G401.6 (cell line): ENCODE results near the gene KCNC2.

Experiments used
- FAIRE-seq: peaks from 2 replicates; lab custom pipeline; 2012; peaks lifted over from hg19 to GRCh38; lab: Jason Lieb, UNC

The KCNC2 gene

DNA sequence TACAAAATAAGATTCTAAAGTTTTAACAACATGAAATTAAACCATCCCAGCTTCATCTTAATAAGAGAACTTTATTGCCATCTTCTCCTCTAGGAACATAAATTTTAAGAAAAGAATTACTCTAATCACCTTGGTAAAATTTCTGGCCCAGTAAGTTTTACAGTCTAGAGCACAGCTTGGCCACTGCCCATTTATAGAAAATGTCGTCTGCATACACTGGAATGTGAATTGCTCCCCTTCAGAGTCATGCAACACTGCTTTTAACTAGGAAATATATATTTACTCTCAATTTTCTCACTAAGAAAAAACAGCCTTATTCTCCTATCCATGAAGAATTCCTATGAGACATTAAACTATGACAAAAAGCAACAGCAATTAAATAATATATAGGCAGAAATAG is 48.2 kb downstream of the KCNC2 start:
- no peak for FAIRE-seq

DNA sequence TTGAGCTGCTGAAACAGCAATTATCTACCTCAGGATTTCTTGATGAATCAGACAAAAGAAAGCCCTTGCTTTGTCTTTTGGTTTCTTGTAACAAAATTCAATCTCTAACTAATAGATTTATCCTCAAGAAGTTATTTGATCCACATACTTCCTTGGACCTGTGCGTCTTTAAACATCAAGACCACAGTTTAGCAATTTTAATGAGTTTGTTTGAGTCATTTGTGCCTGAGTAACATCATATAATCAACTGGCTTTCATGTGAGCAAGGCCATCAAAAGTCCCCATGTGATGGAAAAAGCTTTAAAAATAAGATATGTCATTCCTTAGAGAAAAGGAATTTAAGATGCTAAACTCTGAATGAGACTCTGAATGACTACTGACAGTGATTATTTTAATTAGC is 52.3 kb downstream of the KCNC2 start:
- no peak for FAIRE-seq

DNA sequence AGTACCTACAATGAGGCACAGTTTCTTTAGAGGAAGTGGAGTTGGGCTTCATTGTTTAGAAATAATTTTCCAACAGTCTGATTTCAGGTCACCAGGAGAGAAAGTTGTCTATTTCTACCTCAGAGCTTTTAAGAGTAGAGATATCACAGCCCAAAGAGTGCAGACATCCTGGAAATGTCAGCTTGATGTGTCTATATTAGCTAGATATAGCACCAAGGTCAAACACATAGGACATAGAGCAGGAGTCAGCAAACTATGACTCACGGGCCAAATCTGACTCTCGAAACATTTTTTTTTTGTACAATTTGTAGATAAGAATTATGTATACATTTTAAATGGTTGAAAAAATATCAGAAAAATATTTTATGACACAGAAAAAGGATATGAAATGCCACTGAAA is 53.7 kb downstream of the KCNC2 start:
- no peak for FAIRE-seq

DNA sequence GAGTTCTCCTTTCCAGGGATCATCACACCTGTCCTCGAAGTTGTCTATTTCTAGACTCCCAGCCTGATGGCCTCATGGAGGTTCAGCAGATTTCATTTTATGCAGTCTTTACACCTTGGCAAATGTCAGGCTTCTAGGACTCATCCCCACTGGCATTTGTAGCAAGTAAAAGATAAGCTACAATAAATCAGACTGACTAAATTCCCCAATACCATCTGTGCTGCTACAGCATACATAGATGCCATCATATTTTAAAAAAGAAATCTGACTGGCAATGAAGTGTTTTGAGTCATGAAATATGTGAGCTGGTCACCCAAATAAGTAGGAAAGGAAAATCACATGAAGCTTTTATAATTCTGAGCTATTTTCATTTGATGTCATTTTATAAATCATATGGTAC is 55.3 kb downstream of the KCNC2 start:
- FAIRE-seq, result no peak

DNA sequence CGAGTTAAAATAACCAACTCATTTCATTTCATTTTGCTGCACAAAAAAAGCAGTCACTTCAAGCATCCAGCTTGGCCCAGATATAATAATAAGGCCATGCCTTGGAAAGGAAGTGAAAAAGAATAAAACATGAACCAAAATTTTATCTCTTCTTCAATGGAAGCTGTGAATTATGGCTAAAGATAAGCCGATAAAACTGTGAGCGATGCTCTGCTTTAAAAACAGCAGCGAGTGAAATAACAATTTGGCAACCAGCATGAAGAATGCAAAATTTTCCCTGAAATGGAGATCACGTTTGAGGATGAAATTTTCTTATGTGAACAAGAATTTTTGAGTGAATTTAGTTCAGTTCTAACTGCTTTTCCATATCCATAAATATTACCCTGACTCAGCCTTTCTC is 70.4 kb downstream of the KCNC2 start:
- FAIRE-seq, result no peak

DNA sequence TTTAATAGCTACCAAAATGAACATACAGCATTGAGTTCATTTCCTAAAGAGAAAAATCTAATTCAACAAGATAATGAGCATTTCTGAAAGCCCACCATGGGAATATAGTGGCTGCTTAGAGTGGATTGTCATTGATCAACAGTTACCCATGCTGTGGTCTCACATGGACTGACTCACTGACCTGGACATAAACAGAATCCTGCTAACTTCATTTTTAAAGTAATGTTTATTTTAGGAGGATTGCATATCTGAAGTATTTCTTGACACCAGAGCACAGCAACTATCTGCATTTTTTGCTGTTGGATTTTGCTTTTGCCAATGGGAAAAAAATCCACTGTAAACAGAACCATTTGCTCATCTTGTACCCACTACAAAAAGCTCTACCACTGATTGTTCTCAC is 71.7 kb downstream of the KCNC2 start:
- no peak for FAIRE-seq

DNA sequence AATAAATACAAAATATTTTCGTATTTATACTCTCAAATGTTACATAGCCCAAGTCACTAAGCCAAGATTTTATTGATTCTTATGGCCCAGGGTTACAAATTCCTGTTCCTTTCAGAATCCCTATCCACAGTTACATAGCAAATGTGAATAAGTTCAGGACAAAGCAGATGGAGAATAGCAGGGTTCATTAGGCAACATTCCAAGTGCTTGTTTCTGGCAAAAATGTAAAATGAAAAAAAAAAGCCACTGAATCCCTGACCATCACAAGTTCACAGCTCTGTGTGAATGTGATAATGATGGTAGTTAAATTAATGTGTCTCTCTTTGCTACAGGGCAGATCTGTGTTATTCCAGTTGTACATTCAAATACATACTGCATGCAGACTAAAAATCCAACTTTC is 74.6 kb downstream of the KCNC2 start:
- FAIRE-seq, result no peak

DNA sequence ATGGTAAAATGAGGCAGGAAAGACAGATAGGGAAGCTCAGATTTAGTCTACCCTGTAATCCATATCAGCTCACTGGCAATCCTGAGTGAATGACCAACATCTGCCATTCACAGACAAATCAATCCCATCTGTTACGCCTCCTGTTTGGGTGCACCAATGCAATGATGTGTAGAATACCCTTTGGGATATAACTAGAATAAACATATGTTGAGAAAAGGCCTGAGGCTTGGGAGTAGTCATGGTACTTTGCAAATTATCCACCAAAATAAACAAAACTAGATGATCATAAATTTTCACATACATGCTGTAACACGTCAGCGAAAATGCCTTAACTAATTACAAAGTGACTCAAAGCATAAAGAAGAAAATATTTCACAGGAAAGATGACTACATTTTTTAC is 78.8 kb downstream of the KCNC2 start:
- no peak for FAIRE-seq

DNA sequence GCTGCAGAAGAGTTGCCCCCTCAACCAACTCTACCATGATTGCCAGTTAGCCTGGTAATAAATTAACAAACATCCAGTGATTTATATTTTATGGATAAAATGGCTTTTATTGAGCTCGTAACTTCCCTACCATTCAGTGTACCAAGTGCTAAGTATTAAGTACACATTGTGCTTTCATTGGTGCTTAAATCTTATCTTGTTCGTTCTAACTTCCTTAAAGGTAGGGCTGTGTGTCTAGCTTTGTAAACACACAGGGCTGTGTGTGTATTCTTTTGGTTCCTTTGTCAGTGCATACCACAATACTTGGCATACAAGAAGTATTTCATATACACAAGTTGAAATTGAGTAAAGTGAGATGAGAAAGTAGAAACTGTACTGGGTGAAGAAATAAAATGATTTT is 80.4 kb downstream of the KCNC2 start:
- FAIRE-seq, result no peak

DNA sequence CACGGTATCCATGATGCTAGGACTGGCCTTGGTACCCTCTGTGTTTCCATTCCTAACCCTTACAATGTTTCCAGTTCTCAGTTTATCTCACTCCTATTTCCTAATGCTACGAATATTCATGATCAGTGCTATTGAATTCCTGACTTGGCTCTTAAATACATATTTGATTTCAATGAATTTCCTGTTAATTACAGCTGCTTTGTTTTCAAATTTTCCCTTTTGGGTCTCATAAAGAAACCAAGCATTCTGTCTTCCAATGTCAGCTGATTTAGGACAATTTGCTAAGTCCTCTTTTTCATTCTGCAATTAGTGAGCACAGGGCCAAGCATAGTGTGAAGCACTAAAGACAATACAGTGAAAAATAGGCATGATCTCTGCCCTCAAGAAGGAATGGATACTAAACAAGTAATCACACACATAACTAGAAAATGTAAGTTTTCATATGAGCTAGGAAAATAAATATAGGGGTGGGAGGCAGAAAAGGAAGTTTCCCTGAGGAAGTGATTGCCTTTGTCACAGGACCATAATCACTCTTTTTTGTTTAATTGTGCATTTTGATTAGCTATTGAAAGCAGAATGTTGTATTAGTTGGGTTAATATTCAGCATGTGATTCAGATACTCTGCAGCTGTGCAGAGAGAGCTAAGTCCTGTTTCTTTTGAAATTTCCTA is 88.5 kb downstream of the KCNC2 start:
- FAIRE-seq, result no peak

DNA sequence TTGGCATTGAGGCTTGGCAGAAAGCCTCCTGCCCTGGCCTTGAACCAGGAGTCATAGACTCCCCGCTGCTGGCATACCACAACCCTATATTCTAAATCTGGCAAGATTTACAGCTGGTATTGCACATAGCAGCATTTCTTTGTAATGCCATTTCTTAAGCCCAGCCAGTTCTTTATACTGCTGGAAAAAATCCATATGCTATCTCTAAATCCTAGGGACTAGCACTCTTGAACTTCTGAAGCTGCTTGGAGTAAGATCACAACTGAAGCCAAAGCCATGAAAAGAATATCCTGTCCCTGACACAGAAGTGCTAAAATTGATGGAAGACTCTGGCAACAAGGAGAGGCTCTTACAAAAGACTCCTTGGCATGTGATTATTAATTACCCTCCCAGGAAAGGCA is 89.3 kb downstream of the KCNC2 start:
- no peak for FAIRE-seq

DNA sequence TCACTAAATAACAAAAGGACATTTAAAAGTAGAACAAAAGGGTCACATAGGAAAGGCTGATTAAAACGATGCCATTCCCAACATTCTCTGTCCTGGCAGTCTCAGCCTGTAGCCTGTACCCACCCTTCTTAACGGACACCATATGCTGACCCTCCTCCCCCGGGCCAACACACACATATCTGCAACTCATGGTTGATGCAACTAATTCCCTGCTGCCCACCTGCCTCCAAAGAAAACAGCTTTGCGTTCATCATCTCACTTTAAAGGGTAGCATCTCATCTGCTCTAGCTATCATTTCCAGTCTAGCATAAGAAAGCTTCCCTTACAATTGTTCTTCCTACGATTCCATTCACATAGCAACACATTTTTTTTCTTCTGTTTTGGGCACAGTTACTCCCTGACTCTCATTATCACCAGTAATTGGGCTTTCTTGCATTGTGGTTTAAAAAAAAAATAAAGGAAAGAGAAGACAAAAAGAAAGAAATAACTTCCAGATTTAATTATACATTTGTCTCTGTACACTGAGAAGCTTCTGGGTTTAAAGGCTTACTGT is 92.9 kb downstream of the KCNC2 start:
- FAIRE-seq, result no peak

DNA sequence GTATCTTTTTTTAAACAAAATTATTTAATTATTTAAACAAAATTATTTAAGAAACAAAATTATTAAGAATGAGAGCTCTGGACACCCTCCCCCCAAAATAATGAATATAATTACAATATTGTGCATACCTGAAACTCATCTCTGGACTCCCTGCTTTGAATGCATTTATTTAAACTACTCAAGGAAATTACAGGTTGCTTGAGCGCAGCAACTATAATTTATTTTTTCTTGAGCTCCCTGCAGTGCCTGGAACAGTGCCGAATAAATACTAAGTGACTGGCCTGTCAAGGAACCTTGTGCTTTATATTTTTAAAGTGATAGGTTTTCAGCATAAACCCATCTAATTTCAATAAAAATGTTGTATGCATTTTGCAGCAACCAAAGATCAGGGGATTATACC is 93.9 kb downstream of the KCNC2 start:
- FAIRE-seq, result no peak

DNA sequence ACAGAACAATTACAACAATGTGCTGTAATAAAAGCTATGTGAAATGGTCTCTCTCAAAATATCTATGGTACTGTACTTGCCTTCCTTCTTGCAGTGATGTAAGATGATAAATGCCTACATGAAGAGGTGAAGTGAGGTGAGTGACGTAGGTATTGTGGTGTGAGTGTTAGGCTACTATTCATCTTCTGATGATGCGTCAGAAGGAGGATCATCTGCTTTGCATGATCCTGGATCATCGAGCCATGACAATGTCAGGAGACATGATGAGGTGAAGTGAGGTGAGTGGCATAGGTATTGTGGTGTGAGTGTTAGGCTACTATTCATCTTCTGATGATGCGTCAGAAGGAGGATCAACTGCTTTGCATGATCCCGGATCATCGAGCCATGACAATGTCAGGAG is 105.8 kb downstream of the KCNC2 start:
- FAIRE-seq, result no peak

DNA sequence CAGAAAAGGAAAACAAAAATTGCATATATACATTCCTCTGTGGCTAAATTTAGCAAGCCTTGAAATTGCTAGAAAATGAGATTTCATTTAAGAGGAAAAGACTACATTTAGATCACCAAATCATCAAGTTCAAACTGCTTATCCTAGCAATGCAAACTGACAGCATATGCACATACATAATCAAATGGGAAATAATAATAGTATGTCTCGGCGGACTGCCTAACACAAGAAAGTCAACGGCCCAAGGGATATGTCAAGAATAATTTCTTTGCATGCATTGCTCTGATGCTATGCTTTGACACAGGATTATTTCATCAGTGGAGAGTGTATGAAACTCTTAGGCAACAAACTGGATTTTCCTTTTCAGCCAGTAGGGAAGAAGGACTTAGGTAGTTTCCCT is 107.9 kb downstream of the KCNC2 start:
- no peak for FAIRE-seq

DNA sequence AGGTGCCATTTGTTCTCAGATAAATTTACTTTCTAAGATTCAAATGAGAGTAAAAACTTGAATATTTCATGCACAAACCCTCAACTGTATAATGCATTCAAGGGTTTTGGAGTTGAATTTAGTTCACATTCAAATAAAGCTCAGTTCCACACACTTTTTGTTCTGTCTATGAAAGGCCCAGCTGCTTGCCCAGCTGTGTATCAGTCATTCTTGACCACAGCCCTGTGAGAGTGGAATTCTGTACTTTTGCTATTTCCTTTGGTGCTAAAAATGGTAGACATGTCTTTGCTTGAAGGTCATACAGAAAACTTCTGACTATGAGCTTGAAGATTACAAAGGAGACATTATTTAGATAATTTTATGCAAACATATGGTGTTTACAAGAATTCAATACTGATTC is 110.4 kb downstream of the KCNC2 start:
- no peak for FAIRE-seq

DNA sequence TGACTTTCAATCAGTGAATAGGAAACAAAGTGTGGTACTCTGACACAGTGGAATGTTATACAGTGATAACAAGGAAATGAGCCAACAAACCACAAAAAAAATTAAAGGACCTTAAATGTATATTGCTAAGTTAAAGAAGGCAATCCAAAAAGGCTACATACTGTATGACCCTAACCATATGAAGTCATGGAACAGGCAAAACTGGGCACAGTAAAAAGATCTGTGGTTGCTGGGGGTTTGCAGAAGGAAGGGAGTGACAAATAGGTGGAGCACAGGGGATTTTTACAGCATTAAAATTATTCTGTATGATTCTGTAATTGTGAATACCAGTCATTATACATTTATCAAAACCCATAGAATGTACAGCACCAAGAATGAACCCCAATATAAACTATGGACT is 112.6 kb downstream of the KCNC2 start:
- no peak for FAIRE-seq

DNA sequence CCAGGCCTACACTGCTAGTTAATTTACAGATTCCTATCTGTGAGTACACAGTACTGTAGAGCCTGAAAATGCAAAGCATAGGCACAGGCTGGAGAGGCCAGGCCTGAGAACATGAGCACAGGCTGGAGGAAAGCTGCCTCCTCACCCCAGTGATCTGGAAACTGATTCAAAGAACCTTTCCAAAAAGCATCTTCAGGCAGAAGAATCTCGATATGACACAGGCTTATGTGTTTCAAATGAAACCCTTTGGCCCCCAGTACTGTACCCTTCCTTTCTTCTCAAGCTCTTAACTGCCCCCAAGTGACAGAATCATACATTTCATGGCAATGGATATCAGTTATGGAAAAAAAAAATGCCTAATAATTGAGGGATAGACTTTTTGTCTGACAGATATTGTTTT is 122.0 kb downstream of the KCNC2 start:
- no peak for FAIRE-seq

DNA sequence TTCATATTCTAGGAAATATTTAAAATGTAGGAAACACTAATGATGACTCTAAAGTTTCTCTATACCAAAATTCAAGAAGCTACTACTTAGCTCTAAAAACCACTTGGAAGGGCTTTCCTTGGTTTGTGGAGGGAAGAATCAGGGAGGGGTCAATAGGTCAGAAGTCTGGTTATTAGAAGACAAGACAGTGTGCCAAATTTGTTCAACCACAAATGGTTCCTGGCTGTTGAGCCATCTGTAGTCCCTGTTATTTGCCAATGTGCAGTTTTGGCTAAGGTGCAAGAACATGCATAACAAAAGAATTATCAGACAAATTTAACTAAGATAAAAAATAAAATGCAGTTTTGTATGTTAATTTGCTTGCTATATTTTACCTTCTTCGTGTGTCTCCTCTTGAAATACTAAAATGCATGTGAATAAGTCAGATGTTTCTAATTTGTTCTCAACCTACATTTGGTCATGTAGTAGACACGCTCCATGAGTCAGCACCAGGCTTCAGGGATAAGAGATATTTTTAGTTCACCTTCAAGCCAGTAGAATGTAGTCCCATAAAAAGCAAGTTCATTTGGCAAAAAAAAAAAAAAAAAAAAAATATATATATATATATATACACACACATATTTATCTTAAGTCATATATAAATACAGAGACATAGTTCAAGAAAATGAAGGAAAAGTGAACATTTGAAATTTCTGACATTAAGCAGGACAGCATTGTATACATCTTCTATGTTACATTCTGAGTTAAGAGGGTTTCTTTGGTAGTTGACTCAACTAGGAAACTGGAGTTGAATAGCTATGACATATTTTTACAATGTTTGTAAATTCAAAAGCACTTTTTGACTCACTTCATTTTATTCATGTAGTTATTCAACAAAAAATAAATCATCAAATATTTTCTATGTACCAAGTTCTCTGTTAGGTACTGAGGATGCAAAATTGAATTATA is 123.3 kb downstream of the KCNC2 start:
- FAIRE-seq, result peak; percentile 13

DNA sequence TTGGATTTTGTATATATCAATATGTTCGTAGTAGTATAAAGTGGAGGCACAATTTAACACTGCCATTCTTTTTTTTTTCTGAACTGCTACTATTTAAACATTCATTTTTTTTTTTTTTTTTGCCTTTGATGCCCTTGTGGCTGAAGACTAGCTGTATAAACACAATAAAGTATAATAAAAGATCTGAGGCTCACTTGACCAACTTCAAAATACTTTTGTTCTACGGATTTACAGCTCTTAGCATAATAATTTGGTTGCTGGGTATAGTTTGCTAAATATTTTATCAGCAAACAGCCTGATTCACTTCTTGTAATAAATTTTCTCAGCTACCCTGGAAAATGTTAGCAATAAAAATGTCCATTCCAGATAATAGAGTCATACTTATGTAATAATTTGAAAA is 128.3 kb downstream of the KCNC2 start:
- FAIRE-seq, result no peak

DNA sequence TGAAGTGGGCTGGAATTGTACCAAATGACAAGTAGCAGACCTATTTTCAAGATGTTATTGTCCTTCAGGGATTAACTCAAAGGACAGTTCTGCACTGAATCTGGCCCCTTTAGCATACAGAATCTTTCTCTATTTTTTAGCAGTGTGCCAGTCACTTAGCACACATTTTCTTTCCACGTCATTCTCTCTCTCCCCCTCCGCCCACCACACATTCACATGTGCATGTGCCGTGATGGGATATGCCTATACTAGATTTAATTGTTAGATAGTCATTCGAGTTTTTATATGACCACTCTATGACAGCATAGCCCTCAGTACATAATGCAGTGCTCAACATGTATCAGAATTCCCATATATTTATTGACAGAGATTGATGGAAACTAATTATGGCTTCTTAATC is 129.1 kb downstream of the KCNC2 start:
- FAIRE-seq, result no peak

DNA sequence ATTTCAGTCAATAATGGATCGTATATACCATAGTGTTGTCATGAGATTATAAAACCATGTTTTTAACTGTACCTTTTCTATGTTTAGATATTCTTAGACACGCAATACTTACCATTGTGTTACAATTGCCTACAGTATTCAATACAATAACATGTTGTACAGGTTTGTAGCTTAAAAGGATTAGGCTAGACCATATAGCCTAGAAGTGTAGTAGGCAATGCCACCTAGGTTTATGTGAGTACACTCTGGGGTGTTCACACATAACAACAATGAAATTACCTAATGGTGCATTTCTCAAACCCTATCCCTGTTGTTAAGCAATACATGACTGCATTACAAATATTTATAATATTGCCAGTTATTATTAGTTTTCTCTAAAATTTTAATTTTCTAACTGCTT is 144.2 kb downstream of the KCNC2 start:
- peak; percentile 8 for FAIRE-seq

DNA sequence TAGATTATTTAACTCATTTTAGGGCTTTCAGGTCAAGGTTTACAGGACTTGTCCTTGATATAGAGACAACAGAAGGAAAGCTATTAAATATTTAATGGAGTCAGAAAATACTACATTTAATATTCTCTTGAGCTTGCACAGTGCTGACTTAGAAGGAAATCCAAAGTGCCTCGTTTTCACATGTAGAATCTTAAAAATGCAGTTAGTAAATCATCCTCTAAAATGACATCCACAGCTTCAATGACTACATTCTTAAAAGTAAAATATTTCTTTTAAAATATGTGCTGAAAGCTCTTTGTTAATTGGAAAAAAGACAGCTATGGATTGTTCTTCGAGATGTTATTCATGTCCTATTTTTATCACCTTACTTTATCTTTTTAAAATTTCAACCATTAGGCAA is 146.9 kb downstream of the KCNC2 start:
- no peak for FAIRE-seq

DNA sequence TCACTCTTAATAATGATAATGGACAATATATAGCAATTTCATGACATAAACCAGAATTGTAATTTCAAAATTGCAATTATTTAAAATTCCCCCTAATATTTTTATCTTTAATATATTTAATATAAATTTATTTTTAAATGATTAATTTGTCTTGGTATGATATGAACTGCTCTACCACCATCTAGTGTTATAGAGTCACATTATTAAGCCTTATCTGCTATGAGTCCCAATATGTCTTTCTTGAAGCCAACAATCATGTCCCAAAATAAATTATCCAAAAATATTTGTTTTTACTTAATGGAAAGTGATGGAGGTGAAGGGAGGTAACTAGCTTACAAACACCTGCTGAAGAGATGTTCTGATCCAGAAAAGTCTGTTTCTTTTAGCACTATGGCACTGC is 151.4 kb downstream of the KCNC2 start:
- peak; percentile 90 for FAIRE-seq
